ENCODE results near the gene NFIB. TPM values are rescaled to one million over a fixed set of nuclear protein-coding genes. Genes with fewer than 3 reads are reported as not detected.

The NFIB gene
- polyA plus RNA-seq, 2 of the 4 experiments (the other 2 are of a cell fraction), result 10.7 to 21.7 TPM

DNA sequence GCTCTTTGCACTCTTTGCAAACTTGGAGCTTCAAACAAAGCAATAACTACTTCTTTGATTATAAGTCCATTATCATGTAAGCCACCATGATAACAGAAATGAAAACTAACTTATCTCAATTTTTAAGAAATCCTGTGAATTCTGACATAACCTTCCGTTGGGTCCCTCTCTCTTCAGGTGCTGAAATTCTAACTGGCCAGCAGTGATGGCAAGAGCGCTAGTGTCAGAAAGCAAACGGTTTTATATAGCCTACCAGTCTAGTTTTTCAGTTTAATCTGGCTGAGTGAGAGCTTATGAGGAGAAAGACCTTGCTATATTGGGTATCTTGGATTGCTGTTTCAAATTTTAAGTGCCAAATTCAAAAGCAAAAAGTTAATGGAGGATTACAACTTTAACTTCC, 13.4 kb downstream of the NFIB start:
- Histone ChIP-seq H3K4me3 (no peak overlapping the region), H3K4me2 (no peak overlapping the region), H3K27ac (no peak overlapping the region), H3K9me3 (no peaks in the 10 kb centered on the region), H3K4me1 (peaks cover 41% of the 10 kb centered on the region)
- no peak for ATAC-seq
- no peak for DNase-seq (ENCODE audit: low read depth in 1 of 2, low spot score in 1 of 2)
- ChIA-PET POLR2A (interaction anchor here (0.6 kb wide), 1 partner anchor 14 kb away, joined by 4 read pairs; no protein-coding TSS in a partner anchor), CTCF (interaction anchor here (0.8 kb wide), 1 partner anchor 128 kb away, joined by 3 read pairs; no protein-coding TSS in a partner anchor)
- TF ChIP-seq ZFP36 (IDR thresholded peaks at IDR 0.05; ENCODE audit: borderline replicate concordance, partially characterized antibody) (no peak), KDM1A (IDR thresholded peaks at IDR 0.05; ENCODE audit: low read depth) (no peak), RARB (CRISPR knock-in tag; IDR thresholded peaks at IDR 0.05) (no peak), TFCP2L1 (CRISPR knock-in tag; IDR thresholded peaks at IDR 0.05) (no peak), HDAC2 (IDR thresholded peaks at IDR 0.05) (no peak), FOXS1 (CRISPR knock-in tag; IDR thresholded peaks at IDR 0.05) (no peak), FOSB (CRISPR knock-in tag; IDR thresholded peaks at IDR 0.05) (no peak), MAZ (IDR thresholded peaks at IDR 0.05; ENCODE audit: borderline replicate concordance, low read depth, low read length) (no peak), JUNB (IDR thresholded peaks at IDR 0.05) (no peak), NR3C1 (IDR thresholded peaks at IDR 0.05) (no peak), NFE2L2 (conservative IDR thresholded peaks at IDR 0.05; ENCODE audit: low read length) (no peak)
- TF ChIP-seq, protein P1, sequence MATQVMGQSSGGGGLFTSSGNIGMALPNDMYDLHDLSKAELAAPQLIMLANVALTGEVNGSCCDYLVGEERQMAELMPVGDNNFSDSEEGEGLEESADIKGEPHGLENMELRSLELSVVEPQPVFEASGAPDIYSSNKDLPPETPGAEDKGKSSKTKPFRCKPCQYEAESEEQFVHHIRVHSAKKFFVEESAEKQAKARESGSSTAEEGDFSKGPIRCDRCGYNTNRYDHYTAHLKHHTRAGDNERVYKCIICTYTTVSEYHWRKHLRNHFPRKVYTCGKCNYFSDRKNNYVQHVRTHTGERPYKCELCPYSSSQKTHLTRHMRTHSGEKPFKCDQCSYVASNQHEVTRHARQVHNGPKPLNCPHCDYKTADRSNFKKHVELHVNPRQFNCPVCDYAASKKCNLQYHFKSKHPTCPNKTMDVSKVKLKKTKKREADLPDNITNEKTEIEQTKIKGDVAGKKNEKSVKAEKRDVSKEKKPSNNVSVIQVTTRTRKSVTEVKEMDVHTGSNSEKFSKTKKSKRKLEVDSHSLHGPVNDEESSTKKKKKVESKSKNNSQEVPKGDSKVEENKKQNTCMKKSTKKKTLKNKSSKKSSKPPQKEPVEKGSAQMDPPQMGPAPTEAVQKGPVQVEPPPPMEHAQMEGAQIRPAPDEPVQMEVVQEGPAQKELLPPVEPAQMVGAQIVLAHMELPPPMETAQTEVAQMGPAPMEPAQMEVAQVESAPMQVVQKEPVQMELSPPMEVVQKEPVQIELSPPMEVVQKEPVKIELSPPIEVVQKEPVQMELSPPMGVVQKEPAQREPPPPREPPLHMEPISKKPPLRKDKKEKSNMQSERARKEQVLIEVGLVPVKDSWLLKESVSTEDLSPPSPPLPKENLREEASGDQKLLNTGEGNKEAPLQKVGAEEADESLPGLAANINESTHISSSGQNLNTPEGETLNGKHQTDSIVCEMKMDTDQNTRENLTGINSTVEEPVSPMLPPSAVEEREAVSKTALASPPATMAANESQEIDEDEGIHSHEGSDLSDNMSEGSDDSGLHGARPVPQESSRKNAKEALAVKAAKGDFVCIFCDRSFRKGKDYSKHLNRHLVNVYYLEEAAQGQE (IDR thresholded peaks at IDR 0.05), result no peak
- TF ChIP-seq, protein P2, sequence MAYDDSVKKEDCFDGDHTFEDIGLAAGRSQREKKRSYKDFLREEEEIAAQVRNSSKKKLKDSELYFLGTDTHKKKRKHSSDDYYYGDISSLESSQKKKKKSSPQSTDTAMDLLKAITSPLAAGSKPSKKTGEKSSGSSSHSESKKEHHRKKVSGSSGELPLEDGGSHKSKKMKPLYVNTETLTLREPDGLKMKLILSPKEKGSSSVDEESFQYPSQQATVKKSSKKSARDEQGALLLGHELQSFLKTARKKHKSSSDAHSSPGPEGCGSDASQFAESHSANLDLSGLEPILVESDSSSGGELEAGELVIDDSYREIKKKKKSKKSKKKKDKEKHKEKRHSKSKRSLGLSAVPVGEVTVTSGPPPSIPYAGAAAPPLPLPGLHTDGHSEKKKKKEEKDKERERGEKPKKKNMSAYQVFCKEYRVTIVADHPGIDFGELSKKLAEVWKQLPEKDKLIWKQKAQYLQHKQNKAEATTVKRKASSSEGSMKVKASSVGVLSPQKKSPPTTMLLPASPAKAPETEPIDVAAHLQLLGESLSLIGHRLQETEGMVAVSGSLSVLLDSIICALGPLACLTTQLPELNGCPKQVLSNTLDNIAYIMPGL (CRISPR knock-in tag; IDR thresholded peaks at IDR 0.05; ENCODE audit: borderline replicate concordance), result no peak
- TF ChIP-seq, protein P3, sequence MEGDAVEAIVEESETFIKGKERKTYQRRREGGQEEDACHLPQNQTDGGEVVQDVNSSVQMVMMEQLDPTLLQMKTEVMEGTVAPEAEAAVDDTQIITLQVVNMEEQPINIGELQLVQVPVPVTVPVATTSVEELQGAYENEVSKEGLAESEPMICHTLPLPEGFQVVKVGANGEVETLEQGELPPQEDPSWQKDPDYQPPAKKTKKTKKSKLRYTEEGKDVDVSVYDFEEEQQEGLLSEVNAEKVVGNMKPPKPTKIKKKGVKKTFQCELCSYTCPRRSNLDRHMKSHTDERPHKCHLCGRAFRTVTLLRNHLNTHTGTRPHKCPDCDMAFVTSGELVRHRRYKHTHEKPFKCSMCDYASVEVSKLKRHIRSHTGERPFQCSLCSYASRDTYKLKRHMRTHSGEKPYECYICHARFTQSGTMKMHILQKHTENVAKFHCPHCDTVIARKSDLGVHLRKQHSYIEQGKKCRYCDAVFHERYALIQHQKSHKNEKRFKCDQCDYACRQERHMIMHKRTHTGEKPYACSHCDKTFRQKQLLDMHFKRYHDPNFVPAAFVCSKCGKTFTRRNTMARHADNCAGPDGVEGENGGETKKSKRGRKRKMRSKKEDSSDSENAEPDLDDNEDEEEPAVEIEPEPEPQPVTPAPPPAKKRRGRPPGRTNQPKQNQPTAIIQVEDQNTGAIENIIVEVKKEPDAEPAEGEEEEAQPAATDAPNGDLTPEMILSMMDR (IDR thresholded peaks at IDR 0.05), result no peak
- FAIRE-seq, result no peak
- 89% methylated on average over 3 of the region's 3 CpGs for WGBS (ENCODE audit: missing lambda C conversion rate)

DNA sequence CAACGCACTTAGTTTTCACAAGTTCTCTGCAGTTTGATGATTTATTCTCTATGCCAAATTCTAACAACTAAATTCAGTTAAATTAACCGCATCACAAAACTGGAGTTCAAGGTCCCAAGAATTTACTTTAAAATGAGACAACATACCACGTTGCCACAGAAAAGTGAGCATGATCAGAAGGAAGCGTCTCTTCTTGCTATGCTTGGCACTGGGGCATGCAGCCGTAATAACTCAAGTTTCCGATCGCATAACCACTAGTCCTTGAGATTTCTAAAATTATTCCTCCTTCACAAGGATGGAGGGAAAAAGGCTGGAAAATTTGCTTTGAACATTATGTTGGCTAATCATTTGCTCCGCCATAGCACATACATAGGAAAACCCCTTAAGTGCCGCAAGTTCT, 13.9 kb downstream of the NFIB start:
- Histone ChIP-seq H3K4me1 (peaks cover 41% of the 10 kb centered on the region), H3K4me2 (no peak overlapping the region), H3K27ac (no peak overlapping the region), H3K9me3 (no peaks in the 10 kb centered on the region), H3K4me3 (no peak overlapping the region)
- ChIA-PET POLR2A (interaction anchor here (0.8 kb wide), 1 partner anchor 14 kb away, joined by 3 read pairs; no protein-coding TSS in a partner anchor), CTCF (interaction anchor here (0.8 to 1.3 kb wide), 2 partner anchors 65 to 129 kb away, joined by 3 read pairs; no protein-coding TSS in a partner anchor)
- ATAC-seq (no peak), FAIRE-seq (no peak), DNase-seq (ENCODE audit: low read depth in 1 of 2, low spot score in 1 of 2) (no peak)
- 93% methylated on average over 9 of the region's 9 CpGs for WGBS (ENCODE audit: missing lambda C conversion rate)
- TF ChIP-seq CEBPB (IDR thresholded peaks at IDR 0.05) (no peak), HDAC2 (IDR thresholded peaks at IDR 0.05) (no peak), GATA3 (IDR thresholded peaks at IDR 0.05; ENCODE audit: borderline replicate concordance) (no peak), EHF (CRISPR knock-in tag; IDR thresholded peaks at IDR 0.05) (no peak), HOXB5 (CRISPR knock-in tag; IDR thresholded peaks at IDR 0.05) (no peak), ZFP36 (IDR thresholded peaks at IDR 0.05; ENCODE audit: borderline replicate concordance, partially characterized antibody) (no peak), JUNB (IDR thresholded peaks at IDR 0.05) (no peak), MAFK (IDR thresholded peaks at IDR 0.05; ENCODE audit: partially characterized antibody) (no peak)
- TF ChIP-seq, protein P2 (CRISPR knock-in tag; IDR thresholded peaks at IDR 0.05; ENCODE audit: borderline replicate concordance), result no peak
- TF ChIP-seq, protein P4, sequence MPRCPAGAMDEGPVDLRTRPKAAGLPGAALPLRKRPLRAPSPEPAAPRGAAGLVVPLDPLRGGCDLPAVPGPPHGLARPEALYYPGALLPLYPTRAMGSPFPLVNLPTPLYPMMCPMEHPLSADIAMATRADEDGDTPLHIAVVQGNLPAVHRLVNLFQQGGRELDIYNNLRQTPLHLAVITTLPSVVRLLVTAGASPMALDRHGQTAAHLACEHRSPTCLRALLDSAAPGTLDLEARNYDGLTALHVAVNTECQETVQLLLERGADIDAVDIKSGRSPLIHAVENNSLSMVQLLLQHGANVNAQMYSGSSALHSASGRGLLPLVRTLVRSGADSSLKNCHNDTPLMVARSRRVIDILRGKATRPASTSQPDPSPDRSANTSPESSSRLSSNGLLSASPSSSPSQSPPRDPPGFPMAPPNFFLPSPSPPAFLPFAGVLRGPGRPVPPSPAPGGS (IDR thresholded peaks at IDR 0.05), result no peak
- TF ChIP-seq, protein P5, sequence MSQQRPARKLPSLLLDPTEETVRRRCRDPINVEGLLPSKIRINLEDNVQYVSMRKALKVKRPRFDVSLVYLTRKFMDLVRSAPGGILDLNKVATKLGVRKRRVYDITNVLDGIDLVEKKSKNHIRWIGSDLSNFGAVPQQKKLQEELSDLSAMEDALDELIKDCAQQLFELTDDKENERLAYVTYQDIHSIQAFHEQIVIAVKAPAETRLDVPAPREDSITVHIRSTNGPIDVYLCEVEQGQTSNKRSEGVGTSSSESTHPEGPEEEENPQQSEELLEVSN (IDR thresholded peaks at IDR 0.05; ENCODE audit: borderline replicate concordance, low read depth), result no peak
- TF ChIP-seq, protein P3 (IDR thresholded peaks at IDR 0.05), result no peak
- TF ChIP-seq, protein P6, sequence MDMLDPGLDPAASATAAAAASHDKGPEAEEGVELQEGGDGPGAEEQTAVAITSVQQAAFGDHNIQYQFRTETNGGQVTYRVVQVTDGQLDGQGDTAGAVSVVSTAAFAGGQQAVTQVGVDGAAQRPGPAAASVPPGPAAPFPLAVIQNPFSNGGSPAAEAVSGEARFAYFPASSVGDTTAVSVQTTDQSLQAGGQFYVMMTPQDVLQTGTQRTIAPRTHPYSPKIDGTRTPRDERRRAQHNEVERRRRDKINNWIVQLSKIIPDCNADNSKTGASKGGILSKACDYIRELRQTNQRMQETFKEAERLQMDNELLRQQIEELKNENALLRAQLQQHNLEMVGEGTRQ (IDR thresholded peaks at IDR 0.05), result no peak

Data from A549 (cell line).